Subcutaneous abdominal adipose tissue (tissue), 5 donors: ENCODE data around the gene EFNA5.

Experiments
- H3K27ac ChIP-seq: one replicate; pipeline ENCODE4 v1.7.0; 2013; ENCODE audit warnings: low read depth, mild to moderate bottlenecking, inconsistent platforms, low read length, moderate library complexity
- H3K27me3 ChIP-seq, 5 donors: one replicate each; pipeline ENCODE4 v1.7.0; 2013; ENCODE audit warnings: low read length in 5 of 5, inconsistent platforms in 1 of 5; ENCODE audit not compliant: control insufficient read depth in 5 of 5, insufficient read depth in 4 of 5
- H3K36me3 ChIP-seq, 5 donors: one replicate each; pipeline ENCODE4 v1.7.0; 2013; ENCODE audit warnings: low read length in 5 of 5; ENCODE audit not compliant: control insufficient read depth in 5 of 5, insufficient read depth in 5 of 5
- H3K4me1 ChIP-seq, 5 donors: one replicate each; pipeline ENCODE4 v1.7.0; 2013; ENCODE audit warnings: low read length in 5 of 5, mild to moderate bottlenecking in 3 of 5, moderate library complexity in 1 of 5; ENCODE audit not compliant: control insufficient read depth in 5 of 5, insufficient read depth in 5 of 5
- H3K4me3 ChIP-seq, 5 donors: one replicate each; pipeline ENCODE4 v1.7.0; 2013; ENCODE audit warnings: low read length in 5 of 5, low read depth in 1 of 5
- H3K9ac ChIP-seq, 5 donors: one replicate each; pipeline ENCODE4 v1.7.0; 2013; ENCODE audit warnings: low read length in 5 of 5, mild to moderate bottlenecking in 4 of 5, moderate library complexity in 3 of 5
- H3K9me3 ChIP-seq, 5 donors: one replicate each; pipeline ENCODE4 v1.7.0; 2013; ENCODE audit warnings: low read length in 5 of 5; ENCODE audit not compliant: control insufficient read depth in 5 of 5
- donor health status: healthy.
- donor health status: healthy.
- donor health status: healthy.
- donor health status: healthy.
- donor health status: healthy.

The EFNA5 gene

DNA sequence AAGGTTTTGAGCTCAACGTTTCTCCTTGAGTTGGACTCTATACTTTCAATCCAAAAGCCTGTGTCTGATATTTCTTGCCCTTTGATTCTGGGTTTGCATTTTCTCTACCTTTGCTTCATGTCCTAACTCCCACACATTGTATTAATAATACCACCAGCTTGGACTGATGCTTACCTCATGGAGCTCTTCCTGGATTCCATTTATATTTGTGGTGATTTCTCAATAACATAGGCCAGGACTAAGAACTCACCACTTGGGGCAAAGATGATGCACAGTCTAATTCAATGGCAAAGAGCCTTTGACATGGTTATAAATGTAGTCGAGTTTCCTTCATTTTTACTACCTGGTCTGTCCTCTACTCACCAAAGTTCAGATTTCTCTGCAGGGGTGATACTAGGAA, 27.5 kb upstream of the EFNA5 start:
- H3K36me3 ChIP-seq = no peaks in the 10 kb centered on the region
- no peaks in the 10 kb centered on the region for H3K9me3 ChIP-seq
- no peak overlapping the region for H3K27ac ChIP-seq
- no peak overlapping the region for H3K4me3 ChIP-seq
- no peaks in the 10 kb centered on the region for H3K27me3 ChIP-seq
- H3K4me1 ChIP-seq = no peaks in the 10 kb centered on the region
- no peak overlapping the region for H3K9ac ChIP-seq

DNA sequence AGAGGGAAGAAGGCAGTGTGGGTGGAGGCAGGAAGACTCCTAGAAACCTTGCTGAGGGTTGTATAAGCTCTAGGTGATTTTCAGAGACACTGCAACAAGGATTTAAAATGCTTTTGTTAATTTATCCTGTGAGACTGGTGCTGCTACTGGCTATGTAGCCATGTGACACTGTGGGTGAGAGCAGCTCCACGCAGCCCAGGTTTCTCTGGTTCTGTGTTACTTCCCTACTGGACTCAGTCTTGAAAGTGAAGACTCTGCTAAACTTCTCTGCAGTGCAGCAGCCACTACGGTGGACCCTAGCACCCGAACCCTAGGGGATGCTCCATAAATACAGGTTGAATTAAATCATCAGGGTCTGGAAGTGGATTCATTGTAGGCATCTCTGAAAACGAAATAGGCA, 25.8 kb upstream of the EFNA5 start:
- Histone ChIP-seq H3K9ac (no peak overlapping the region), H3K27ac (no peak overlapping the region), H3K4me3 (no peak overlapping the region), H3K4me1 (no peaks in the 10 kb centered on the region), H3K36me3 (no peaks in the 10 kb centered on the region), H3K27me3 (no peaks in the 10 kb centered on the region), H3K9me3 (peaks cover 0 to 7% (median 0%) of the 10 kb centered on the region in 5 donors)

DNA sequence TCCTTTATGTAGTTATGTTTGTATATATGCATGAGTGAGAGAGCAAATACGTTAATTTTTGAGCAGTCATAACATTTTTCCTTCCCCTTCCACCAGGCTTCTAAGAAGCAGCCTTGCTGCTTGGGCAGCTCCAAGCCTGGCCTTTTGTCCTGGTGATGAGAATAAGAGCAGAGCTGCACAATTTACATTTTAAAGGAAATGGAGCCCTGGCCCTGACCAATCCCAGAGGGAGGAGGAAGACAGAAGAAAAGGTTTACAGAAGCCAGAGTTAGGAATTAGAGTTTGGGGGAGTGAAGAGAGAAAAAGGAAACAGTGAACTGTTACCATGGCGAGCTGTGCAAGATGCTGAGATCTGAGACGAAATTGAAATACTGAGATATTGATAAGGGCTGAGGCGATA, 25.3 kb upstream of the EFNA5 start:
- Histone ChIP-seq H3K4me1 (no peaks in the 10 kb centered on the region), H3K4me3 (no peak overlapping the region)

DNA sequence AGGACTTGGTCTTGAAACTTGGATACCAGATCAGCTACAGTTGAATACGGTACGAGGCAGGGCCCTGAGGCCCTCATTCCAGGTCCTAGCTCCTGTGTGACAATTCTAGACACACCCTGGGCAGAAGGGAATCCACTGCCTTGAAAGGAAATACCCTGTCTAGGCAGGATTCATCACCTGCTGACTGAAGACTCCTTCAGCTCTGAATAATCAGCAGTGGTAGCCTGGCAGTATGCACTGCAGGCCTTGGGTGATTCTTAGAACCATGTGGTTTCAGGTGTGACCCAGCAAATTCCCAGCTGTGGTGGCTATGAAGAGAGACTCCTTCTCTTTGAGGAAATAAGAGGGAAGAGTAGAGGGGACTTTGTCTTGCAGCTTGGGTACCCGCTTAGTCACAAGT, 17.2 kb upstream of the EFNA5 start:
- Histone ChIP-seq H3K27me3 (peaks cover 0 to 4% (median 0%) of the 10 kb centered on the region in 5 donors), H3K36me3 (no peaks in the 10 kb centered on the region), H3K4me3 (no peak overlapping the region), H3K9me3 (peaks cover 0 to 7% (median 0%) of the 10 kb centered on the region in 5 donors), H3K27ac (no peak overlapping the region), H3K9ac (no peak overlapping the region), H3K4me1 (no peaks in the 10 kb centered on the region)

More for the DNA sequence above, 25.3 kb upstream of the EFNA5 start:
- Histone ChIP-seq H3K27me3 (no peaks in the 10 kb centered on the region), H3K9me3 (peaks cover 0 to 7% (median 0%) of the 10 kb centered on the region in 5 donors), H3K36me3 (no peaks in the 10 kb centered on the region), H3K9ac (no peak overlapping the region), H3K27ac (no peak overlapping the region)

DNA sequence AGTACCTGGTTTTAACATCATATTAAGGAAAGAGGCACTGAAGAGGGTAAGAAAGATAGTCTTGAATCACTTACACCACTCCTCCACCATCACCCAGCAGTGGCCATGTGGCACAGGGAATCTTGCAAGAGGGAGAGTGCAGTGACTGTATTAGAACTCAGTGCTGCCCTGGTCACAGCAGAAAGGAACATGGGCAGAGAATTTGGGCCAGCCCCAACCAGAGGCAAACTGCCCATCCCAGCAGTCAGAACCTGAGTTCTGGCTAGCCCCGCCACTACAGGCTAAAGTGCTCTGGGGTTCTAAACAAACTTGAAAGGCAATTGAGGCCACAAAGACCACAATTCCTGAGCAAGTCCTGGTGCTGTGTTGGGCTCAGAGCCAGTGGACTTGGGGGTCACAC, 16.7 kb upstream of the EFNA5 start:
- H3K36me3 ChIP-seq = no peaks in the 10 kb centered on the region
- H3K9me3 ChIP-seq = peaks cover 0 to 7% (median 0%) of the 10 kb centered on the region in 5 donors
- H3K27ac ChIP-seq = no peak overlapping the region
- H3K4me3 ChIP-seq = no peak overlapping the region
- peaks cover 0 to 4% (median 0%) of the 10 kb centered on the region in 5 donors for H3K27me3 ChIP-seq
- no peak overlapping the region for H3K9ac ChIP-seq
- H3K4me1 ChIP-seq = no peaks in the 10 kb centered on the region

DNA sequence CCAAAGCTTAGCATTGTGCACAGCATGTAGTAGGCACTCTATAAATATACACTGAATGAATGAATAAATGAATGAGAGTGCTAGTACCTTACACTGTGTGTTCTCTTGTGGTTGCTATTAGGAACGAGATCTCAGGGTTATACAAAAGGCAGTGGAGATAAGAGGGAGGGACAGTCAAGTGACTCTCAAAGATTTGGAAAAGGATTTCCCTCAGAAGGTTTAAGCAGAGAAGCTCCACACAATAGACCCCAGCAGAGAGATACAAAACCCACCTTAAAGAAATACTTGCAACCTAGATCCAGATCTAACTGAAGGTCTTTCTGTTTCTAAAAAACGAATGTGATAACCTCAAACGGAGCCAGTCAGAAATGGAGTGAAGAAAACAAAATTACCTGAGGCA, 11.8 kb upstream of the EFNA5 start:
- no peak overlapping the region for H3K9ac ChIP-seq
- no peaks in the 10 kb centered on the region for H3K9me3 ChIP-seq
- H3K27ac ChIP-seq = no peak overlapping the region
- peaks cover 0 to 3% (median 0%) of the 10 kb centered on the region in 5 donors for H3K27me3 ChIP-seq
- H3K36me3 ChIP-seq = no peaks in the 10 kb centered on the region
- H3K4me1 ChIP-seq = no peaks in the 10 kb centered on the region
- no peak overlapping the region for H3K4me3 ChIP-seq

DNA sequence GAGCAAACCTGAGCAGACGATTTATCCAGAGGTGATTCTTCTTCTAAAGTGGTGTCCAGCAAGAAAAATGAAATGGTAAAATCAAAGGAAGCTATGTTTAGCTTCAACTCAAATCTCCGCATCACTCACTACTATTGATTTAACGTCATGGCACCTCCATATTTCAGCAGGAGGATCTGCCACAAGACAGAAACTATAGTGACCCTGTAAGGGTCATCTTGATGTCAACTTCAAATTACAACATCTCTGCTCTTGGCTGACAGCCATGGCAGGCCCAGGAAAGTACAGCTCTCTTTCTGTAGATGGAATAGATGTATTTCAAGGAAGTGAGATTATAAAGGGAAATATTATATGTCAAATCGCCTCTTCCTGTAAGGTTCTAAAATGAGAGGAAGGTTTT, 10.1 kb upstream of the EFNA5 start:
- Histone ChIP-seq H3K9me3 (no peaks in the 10 kb centered on the region), H3K9ac (no peak overlapping the region), H3K36me3 (no peaks in the 10 kb centered on the region), H3K27me3 (no peaks in the 10 kb centered on the region), H3K4me1 (no peaks in the 10 kb centered on the region), H3K27ac (no peak overlapping the region), H3K4me3 (no peak overlapping the region)

DNA sequence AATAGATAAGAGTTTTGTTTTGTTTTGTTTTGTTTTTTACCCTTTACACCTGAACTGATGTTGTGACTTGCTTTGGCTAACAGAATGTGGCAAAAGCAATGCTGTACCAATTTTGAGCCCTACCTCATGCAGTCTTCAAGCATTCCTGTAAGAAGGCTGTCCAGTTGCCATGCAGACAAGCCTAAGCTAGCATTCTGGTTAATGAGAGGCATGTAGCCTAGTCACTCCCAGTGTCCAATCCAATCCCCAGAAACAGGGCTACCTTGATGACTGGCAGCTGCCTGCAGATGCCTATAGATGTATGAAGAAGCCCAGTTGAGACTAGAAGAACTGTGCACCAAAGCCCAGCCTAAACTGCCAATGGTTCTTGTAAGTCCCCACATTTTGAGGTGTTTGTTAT, 9.4 kb upstream of the EFNA5 start:
- no peaks in the 10 kb centered on the region for H3K36me3 ChIP-seq
- H3K4me1 ChIP-seq = no peaks in the 10 kb centered on the region
- no peak overlapping the region for H3K9ac ChIP-seq
- no peak overlapping the region for H3K4me3 ChIP-seq
- H3K27ac ChIP-seq = no peak overlapping the region
- H3K9me3 ChIP-seq = no peaks in the 10 kb centered on the region
- no peaks in the 10 kb centered on the region for H3K27me3 ChIP-seq

DNA sequence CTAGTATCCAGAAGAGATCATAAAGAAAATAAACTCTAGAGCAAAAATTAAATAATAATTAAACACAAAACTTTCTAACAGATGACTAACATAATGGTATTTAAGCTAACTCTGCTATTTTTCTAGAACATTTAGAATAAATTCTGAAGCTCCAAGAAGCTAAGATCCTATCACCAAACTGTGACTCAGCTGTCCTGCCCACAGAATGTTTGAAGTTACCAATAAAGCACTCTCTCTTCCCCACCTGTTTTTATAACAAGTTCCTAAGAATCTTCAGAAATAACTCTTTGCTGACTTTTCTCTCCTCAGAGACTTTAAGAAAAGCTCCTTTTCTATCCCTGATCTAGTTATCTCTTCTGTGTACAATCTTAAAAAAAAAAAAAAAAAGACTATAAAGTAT, 6.0 kb upstream of the EFNA5 start:
- H3K4me1 ChIP-seq = peaks cover 0 to 18% (median 14%) of the 10 kb centered on the region in 5 donors
- no peak overlapping the region for H3K27ac ChIP-seq
- peaks cover 0 to 2% (median 0%) of the 10 kb centered on the region in 5 donors for H3K27me3 ChIP-seq
- no peaks in the 10 kb centered on the region for H3K36me3 ChIP-seq
- H3K9me3 ChIP-seq = no peaks in the 10 kb centered on the region
- no peak overlapping the region for H3K9ac ChIP-seq
- H3K4me3 ChIP-seq = no peak overlapping the region

DNA sequence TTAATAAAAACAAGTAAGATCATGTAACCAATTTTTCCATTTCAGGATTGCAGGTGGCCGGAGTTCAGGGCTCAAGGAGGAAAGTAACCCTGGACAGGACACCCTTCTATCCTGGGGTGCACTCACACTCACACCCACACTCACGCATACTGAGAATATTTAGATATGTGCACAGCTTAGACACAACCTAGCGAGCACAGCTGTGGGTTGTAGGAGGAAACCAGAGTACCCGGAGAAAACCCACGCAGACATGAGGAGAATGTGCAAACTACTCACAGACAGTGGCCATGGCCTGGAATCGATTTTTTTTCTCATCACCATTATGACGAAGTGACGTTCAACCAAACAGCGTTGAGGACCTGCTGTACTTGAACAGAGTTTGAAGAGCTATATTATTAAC, 4.5 kb upstream of the EFNA5 start:
- Histone ChIP-seq H3K9me3 (no peaks in the 10 kb centered on the region), H3K9ac (no peak overlapping the region), H3K27me3 (peaks cover 0 to 3% (median 0%) of the 10 kb centered on the region in 5 donors)

DNA sequence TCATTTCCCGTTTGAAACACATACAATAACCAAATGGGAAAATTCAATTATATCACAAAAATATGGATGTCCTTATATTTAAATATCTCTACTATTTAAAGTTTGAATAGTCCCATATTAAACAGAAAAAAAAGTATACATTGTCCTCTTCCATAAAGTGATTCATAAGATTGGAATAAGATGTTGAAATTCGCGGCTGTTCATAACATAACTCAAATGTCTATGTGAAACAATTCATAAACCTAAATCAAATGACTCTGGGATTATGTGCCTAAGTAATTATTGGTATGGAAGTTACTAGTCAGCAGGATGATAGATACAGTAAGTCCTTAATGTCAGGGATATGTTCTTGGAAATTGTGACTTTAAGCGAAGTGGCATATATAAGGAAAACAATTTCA, 3.9 kb upstream of the EFNA5 start:
- Histone ChIP-seq H3K27ac (no peak overlapping the region), H3K9ac (no peak overlapping the region), H3K4me1 (peaks cover 0 to 38% (median 30%) of the 10 kb centered on the region in 5 donors), H3K9me3 (no peaks in the 10 kb centered on the region), H3K36me3 (no peaks in the 10 kb centered on the region), H3K27me3 (peaks cover 0 to 3% (median 0%) of the 10 kb centered on the region in 5 donors), H3K4me3 (no peak overlapping the region)

More for the DNA sequence above, 4.5 kb upstream of the EFNA5 start:
- Histone ChIP-seq H3K36me3 (no peaks in the 10 kb centered on the region), H3K27ac (no peak overlapping the region), H3K4me1 (peaks cover 0 to 32% (median 27%) of the 10 kb centered on the region in 5 donors), H3K4me3 (no peak overlapping the region)
